ENCODE measurements around the gene GUCY2D.

The GUCY2D gene

DNA sequence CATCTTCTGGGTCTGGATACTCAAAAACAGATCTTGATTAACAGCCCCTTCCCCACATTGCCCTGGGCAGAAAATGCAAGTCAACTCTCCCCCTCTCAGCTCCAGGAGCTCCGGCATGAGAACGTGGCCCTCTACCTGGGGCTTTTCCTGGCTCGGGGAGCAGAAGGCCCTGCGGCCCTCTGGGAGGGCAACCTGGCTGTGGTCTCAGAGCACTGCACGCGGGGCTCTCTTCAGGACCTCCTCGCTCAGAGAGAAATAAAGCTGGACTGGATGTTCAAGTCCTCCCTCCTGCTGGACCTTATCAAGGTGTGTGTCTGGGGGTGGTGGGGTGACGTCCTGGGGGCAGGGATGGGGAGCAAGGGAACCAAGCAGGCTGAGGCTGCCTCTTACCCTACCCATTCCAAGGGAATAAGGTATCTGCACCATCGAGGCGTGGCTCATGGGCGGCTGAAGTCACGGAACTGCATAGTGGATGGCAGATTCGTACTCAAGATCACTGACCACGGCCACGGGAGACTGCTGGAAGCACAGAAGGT is 9.7 kb downstream of the GUCY2D start:
- Histone ChIP-seq H3K36me3 (ENCODE audit: control insufficient read depth, insufficient read depth, low read length) (no peaks in the 10 kb centered on the region), H3K27ac (ENCODE audit: low read depth, low read length) (no peak overlapping the region), H3K27me3 (ENCODE audit: control insufficient read depth, insufficient read depth, low read length) (peaks cover 40% of the 10 kb centered on the region), H3K4me3 (ENCODE audit: low read depth, low read length) (no peak overlapping the region), H3K9ac (ENCODE audit: low read length) (no peak overlapping the region), H3K4me1 (ENCODE audit: control insufficient read depth, insufficient read depth, low read length) (peaks cover 4% of the 10 kb centered on the region; the same call in 1 of the 2 replicates), H3K9me3 (ENCODE audit: control insufficient read depth, insufficient read depth, low read depth, low read length) (no peaks in the 10 kb centered on the region)

DNA sequence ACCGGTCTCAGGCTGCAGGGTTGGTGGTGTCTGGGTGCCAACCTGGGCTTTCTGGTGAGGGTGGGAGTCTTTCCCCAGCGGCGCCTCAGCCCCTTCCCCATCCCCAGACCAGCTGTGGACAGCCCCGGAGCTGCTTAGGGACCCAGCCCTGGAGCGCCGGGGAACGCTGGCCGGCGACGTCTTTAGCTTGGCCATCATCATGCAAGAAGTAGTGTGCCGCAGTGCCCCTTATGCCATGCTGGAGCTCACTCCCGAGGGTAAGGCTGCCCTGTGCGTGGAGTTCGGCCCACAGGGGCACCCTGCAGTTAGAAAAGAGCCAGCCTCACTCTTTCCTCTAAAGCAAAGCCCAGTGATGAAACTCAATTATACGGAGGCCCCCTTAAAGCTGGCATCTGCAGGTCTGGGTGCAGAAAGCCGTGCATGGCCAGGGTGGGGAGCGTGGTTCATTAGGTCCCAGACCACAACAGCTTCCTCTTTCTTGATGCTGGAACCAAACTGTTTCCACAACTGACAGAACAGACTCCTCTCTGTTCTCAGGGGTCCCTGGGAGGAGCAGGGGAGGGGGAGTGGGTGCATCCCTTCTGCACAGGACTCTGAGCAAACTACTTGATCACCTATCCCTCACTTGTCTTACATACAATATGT is 10.7 kb downstream of the GUCY2D start:
- Histone ChIP-seq H3K36me3 (ENCODE audit: control insufficient read depth, insufficient read depth, low read length) (no peaks in the 10 kb centered on the region), H3K27ac (ENCODE audit: low read depth, low read length) (no peak overlapping the region), H3K27me3 (ENCODE audit: control insufficient read depth, insufficient read depth, low read length) (peaks cover 40% of the 10 kb centered on the region), H3K9ac (ENCODE audit: low read length) (no peak overlapping the region), H3K4me1 (ENCODE audit: control insufficient read depth, insufficient read depth, low read length) (peaks cover 4% of the 10 kb centered on the region; the same call in 1 of the 2 replicates), H3K4me3 (ENCODE audit: low read depth, low read length) (no peak overlapping the region), H3K9me3 (ENCODE audit: control insufficient read depth, insufficient read depth, low read depth, low read length) (no peaks in the 10 kb centered on the region)

DNA sequence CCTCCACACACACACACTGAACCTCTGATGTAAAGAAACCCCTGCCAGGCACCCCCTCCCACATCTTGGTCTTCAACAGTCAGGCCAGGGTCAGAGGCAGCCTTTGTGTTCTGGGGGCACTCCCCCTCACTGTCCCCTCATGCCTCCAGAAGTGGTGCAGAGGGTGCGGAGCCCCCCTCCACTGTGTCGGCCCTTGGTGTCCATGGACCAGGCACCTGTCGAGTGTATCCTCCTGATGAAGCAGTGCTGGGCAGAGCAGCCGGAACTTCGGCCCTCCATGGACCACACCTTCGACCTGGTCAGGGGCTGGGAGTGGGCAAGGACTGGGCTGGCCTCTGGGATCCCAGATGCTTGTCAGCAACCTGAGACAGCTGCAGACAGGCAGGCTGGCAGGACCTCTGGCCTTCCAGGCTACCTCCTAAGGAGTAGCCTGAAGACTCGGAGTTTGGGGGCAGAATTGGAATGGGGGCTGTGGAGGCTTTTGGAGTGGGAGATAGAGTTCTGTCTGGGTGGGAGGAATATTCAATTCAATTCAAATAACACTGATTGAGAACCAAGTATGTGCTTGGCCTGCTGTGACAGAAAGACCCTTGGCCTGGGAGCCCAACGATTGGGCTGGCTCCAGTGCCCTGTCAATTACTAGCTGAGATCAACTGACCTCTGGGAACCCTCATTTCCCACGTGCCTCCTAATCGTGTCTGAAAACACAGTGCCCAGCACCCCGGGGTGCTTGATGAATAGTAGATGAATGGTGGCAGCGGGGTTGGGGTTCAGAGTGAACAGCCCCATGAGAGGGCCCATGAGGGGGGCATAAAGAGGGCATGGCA is 11.5 kb downstream of the GUCY2D start:
- H3K9ac ChIP-seq (ENCODE audit: low read length): no peak overlapping the region
- peaks cover 40% of the 10 kb centered on the region for H3K27me3 ChIP-seq (ENCODE audit: control insufficient read depth, insufficient read depth, low read length)
- H3K36me3 ChIP-seq (ENCODE audit: control insufficient read depth, insufficient read depth, low read length): no peaks in the 10 kb centered on the region
- peaks cover 4% of the 10 kb centered on the region; the same call in 1 of the 2 replicates for H3K4me1 ChIP-seq (ENCODE audit: control insufficient read depth, insufficient read depth, low read length)
- H3K4me3 ChIP-seq (ENCODE audit: low read depth, low read length): no peak overlapping the region
- H3K9me3 ChIP-seq (ENCODE audit: control insufficient read depth, insufficient read depth, low read depth, low read length): no peaks in the 10 kb centered on the region
- no peak overlapping the region for H3K27ac ChIP-seq (ENCODE audit: low read depth, low read length)

DNA sequence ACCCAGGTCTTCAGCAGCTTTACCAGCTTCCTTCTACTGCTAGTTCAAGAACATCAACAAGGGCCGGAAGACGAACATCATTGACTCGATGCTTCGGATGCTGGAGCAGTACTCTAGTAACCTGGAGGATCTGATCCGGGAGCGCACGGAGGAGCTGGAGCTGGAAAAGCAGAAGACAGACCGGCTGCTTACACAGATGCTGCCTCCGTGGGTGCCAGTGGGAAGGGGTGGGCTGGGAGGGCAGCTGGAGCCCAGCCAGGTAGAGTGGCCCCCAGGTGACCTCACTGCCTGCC is 12.1 kb downstream of the GUCY2D start:
- no peaks in the 10 kb centered on the region for H3K9me3 ChIP-seq (ENCODE audit: control insufficient read depth, insufficient read depth, low read depth, low read length)
- H3K4me3 ChIP-seq (ENCODE audit: low read depth, low read length): no peak overlapping the region
- H3K27ac ChIP-seq (ENCODE audit: low read depth, low read length): no peak overlapping the region
- peaks cover 40% of the 10 kb centered on the region for H3K27me3 ChIP-seq (ENCODE audit: control insufficient read depth, insufficient read depth, low read length)
- no peaks in the 10 kb centered on the region for H3K36me3 ChIP-seq (ENCODE audit: control insufficient read depth, insufficient read depth, low read length)
- H3K9ac ChIP-seq (ENCODE audit: low read length): no peak overlapping the region
- peaks cover 10% of the 10 kb centered on the region for H3K4me1 ChIP-seq (ENCODE audit: control insufficient read depth, insufficient read depth, low read length)

DNA sequence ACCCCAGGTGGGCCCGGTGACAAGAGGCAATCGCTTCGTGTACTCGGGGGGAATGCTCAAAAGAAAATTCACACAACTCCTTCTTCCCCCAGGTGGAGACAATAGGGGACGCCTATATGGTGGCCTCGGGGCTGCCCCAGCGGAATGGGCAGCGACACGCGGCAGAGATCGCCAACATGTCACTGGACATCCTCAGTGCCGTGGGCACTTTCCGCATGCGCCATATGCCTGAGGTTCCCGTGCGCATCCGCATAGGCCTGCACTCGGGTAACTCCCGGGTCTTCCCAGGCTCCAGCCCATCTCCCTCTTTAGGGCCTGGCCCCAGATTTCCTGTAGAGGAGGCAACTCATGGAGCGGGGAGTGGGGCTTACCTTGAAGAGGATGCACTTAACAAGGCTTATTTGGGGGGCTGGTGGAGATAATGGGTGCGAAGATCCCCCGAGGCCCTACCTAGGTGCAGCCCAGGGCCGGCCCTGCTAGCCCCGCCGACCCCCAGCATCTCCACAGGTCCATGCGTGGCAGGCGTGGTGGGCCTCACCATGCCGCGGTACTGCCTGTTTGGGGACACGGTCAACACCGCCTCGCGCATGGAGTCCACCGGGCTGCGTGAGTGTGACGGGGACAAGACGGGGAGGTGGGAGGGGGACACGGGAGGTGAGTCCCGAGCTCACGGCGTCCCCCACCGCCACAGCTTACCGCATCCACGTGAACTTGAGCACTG is 13.0 kb downstream of the GUCY2D start:
- Histone ChIP-seq H3K9ac (ENCODE audit: low read length) (no peak overlapping the region), H3K9me3 (ENCODE audit: control insufficient read depth, insufficient read depth, low read depth, low read length) (no peaks in the 10 kb centered on the region), H3K4me3 (ENCODE audit: low read depth, low read length) (peak overlapping the region; percentile 66), H3K4me1 (ENCODE audit: control insufficient read depth, insufficient read depth, low read length) (peaks cover 10% of the 10 kb centered on the region), H3K27ac (ENCODE audit: low read depth, low read length) (no peak overlapping the region), H3K27me3 (ENCODE audit: control insufficient read depth, insufficient read depth, low read length) (peaks cover 40% of the 10 kb centered on the region), H3K36me3 (ENCODE audit: control insufficient read depth, insufficient read depth, low read length) (no peaks in the 10 kb centered on the region)

DNA sequence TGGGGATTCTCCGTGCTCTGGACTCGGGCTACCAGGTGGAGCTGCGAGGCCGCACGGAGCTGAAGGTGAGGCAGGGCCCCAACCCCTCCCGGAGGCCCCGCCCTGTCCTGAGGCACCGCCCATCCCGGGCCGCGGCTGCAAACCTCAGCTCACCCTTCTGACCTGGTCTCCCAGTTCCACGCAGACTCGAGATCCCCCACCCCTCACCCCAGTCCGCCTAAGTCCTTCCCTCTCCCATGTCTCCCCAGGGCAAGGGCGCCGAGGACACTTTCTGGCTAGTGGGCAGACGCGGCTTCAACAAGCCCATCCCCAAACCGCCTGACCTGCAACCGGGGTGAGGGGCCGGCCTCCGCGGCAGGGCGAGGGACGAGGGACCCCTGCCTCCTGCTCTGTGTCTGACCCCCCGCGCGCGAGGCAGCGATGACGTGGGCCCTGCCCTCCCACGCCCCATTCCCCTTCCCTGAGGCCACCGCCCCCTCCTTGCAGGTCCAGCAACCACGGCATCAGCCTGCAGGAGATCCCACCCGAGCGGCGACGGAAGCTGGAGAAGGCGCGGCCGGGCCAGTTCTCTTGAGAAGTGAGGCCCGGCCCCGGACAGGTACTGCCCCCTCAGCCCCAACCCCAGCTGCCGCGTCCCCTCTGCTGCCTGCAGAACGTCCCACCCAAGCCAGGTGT is 13.7 kb downstream of the GUCY2D start:
- no peaks in the 10 kb centered on the region for H3K36me3 ChIP-seq (ENCODE audit: control insufficient read depth, insufficient read depth, low read length)
- no peaks in the 10 kb centered on the region for H3K9me3 ChIP-seq (ENCODE audit: control insufficient read depth, insufficient read depth, low read depth, low read length)
- H3K9ac ChIP-seq (ENCODE audit: low read length): peak overlapping the region; percentile 18
- H3K27me3 ChIP-seq (ENCODE audit: control insufficient read depth, insufficient read depth, low read length): peaks cover 40% of the 10 kb centered on the region
- peak overlapping the region; percentile 66 for H3K4me3 ChIP-seq (ENCODE audit: low read depth, low read length)
- peaks cover 10% of the 10 kb centered on the region for H3K4me1 ChIP-seq (ENCODE audit: control insufficient read depth, insufficient read depth, low read length)
- no peak overlapping the region for H3K27ac ChIP-seq (ENCODE audit: low read depth, low read length)

DNA sequence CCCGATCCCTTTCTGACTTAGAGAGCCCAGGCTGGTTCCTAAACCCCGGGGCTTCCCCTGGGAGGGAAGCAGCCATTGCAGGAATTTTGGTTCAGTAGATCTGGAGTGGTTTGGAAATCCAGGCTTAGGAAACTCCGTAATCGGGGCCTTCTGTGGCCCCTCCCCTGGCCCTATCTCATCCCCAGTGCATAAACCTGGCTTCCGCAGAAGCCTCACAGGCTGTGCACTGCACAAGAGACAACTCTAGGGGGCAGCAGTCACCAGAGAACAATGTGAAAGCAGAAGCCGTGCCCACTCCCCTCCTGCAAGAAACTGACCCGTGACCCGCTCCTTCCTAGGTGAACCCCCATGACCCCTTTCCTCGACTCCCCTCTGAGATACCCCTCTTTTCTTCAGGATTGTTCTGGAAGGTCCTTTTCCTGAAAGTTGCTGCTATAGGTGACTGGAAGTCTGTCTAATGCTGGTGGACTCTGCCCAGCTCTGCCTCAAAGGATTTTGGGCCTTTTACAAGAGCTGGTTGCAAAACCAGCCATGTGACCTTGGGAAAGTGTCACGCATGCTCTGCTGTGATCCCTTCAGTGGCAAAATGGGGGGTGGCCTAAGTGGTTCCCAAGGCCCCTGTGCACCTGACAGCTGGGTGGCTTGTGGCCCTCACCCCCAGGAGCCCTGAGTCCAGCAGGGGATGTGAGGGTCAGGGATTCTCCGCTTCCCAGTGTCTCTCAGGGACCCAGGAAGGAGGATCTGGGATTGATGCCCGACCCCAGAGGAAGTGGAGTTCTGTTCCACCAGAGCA is 14.4 kb downstream of the GUCY2D start:
- no peak overlapping the region for H3K9ac ChIP-seq (ENCODE audit: low read length)
- H3K4me3 ChIP-seq (ENCODE audit: low read depth, low read length): peak overlapping the region; percentile 66
- no peak overlapping the region for H3K27ac ChIP-seq (ENCODE audit: low read depth, low read length)
- H3K27me3 ChIP-seq (ENCODE audit: control insufficient read depth, insufficient read depth, low read length): peaks cover 40% of the 10 kb centered on the region
- no peaks in the 10 kb centered on the region for H3K36me3 ChIP-seq (ENCODE audit: control insufficient read depth, insufficient read depth, low read length)
- H3K9me3 ChIP-seq (ENCODE audit: control insufficient read depth, insufficient read depth, low read depth, low read length): no peaks in the 10 kb centered on the region
- H3K4me1 ChIP-seq (ENCODE audit: control insufficient read depth, insufficient read depth, low read length): peaks cover 10% of the 10 kb centered on the region

DNA sequence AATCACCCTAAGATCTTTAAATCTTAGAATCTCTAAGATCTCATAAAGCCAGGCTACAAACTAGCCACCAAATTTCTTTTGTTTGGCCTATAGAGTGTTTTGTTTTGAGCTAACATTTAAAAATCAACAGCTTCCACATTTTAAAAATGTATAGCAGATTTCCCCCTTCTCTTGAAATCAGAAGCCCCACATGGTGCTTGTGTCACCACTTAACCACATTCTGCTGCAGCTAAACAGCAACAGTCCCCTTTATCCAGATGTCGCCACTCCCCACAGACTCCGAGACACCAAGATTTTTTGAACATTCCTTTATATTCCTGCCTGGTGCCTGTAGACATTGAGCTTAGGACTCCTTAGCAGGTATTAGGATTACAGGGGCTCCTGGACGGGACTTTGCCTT is 16.0 kb downstream of the GUCY2D start:
- peaks cover 28% of the 10 kb centered on the region for H3K27me3 ChIP-seq (ENCODE audit: control insufficient read depth, insufficient read depth, low read length)
- H3K36me3 ChIP-seq (ENCODE audit: control insufficient read depth, insufficient read depth, low read length): no peaks in the 10 kb centered on the region
- no peak overlapping the region for H3K4me3 ChIP-seq (ENCODE audit: low read depth, low read length)
- no peak overlapping the region for H3K9ac ChIP-seq (ENCODE audit: low read length)
- H3K4me1 ChIP-seq (ENCODE audit: control insufficient read depth, insufficient read depth, low read length): peaks cover 14% of the 10 kb centered on the region
- no peaks in the 10 kb centered on the region for H3K9me3 ChIP-seq (ENCODE audit: control insufficient read depth, insufficient read depth, low read depth, low read length)
- H3K27ac ChIP-seq (ENCODE audit: low read depth, low read length): no peak overlapping the region

DNA sequence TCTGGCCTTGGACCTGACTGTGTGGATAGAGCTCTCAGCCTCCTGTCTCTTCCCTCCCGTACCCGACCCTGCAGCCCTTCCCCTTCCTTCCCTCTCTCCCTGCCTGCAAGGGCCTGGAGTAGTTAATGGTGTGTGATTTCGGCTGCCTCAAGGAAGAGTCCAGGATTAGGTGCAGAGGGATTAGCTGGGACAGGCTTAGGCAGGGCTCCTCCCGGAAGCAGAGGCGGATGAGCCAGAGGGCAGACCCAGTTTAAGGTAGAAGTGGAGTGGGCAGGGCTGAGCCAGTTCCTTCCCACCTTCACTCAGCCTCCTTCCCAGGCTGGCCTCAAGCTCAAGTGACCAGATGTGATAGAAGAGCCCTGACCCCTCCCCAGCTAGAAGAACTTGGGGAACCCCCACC is 16.8 kb downstream of the GUCY2D start:
- Histone ChIP-seq H3K27me3 (ENCODE audit: control insufficient read depth, insufficient read depth, low read length) (peaks cover 21% of the 10 kb centered on the region), H3K9ac (ENCODE audit: low read length) (no peak overlapping the region), H3K36me3 (ENCODE audit: control insufficient read depth, insufficient read depth, low read length) (no peaks in the 10 kb centered on the region), H3K4me3 (ENCODE audit: low read depth, low read length) (no peak overlapping the region), H3K4me1 (ENCODE audit: control insufficient read depth, insufficient read depth, low read length) (peaks cover 14% of the 10 kb centered on the region), H3K27ac (ENCODE audit: low read depth, low read length) (no peak overlapping the region), H3K9me3 (ENCODE audit: control insufficient read depth, insufficient read depth, low read depth, low read length) (no peaks in the 10 kb centered on the region)
